GM12878 (cell line): ENCODE measurements around the gene ZP4. TPM values are rescaled to one million over a fixed set of nuclear protein-coding genes. Genes with fewer than 3 reads are reported as not detected.

Source experiments
- ATAC-seq: fragments of 200-7000 bp; cut with Tn5 transposase; 3 replicates; pipeline ENCODE4 v1.9.1; 2020; ENCODE audit warnings: mild to moderate bottlenecking, moderate library complexity
- BruUV-seq: library from RNA; stranded (reverse); fragments of 400-500 nt; replicated peaks from 2 replicates; lab custom pipeline; 2021; lab: Mats Ljungman, UMichigan
- CTCF ChIA-PET: fragments of 300-600 bp; sonication (Branson Sonifier 250); formaldehyde crosslinking; extraction: SDS; loops from one replicate; lab custom pipeline; 2021; ENCODE audit warnings: inconsistent platforms; lab: Yijun Ruan, JAX
- POLR2A ChIA-PET: fragments of 350-600 bp; formaldehyde crosslinking; extraction: SDS; loops from one replicate; lab custom pipeline; 2021; ENCODE audit warnings: inconsistent platforms; lab: Charles Lee
- RAD21 ChIA-PET: fragments of 300-600 bp; sonication (Branson Sonifier 250); formaldehyde crosslinking; loops from one replicate; lab custom pipeline; 2023; ENCODE audit warnings: antibody characterized with exemption; ENCODE audit not compliant: unreplicated experiment; lab: Charles Lee
- SMC1A ChIA-PET: fragments of 300-600 bp; sonication (Branson Sonifier 250); formaldehyde crosslinking; loops from one replicate; lab custom pipeline; 2023; ENCODE audit not compliant: unreplicated experiment, uncharacterized antibody; lab: Charles Lee
- DNase-seq: peaks from one replicate; pipeline ENCODE4 v3.0.0-alpha.2; 2011; ENCODE audit warnings: low read depth, low spot score
- FAIRE-seq: peaks from 3 replicates; lab custom pipeline; 2011; peaks lifted over from hg19 to GRCh38; lab: Jason Lieb, UNC
- H2AFZ ChIP-seq: 2 replicates; pipeline ENCODE4 v1.6.0; 2011; ENCODE audit warnings: low read depth, low read length, control low read depth; ENCODE audit not compliant: control insufficient read depth
- H3K27ac ChIP-seq: 2 replicates; pipeline ENCODE4 v1.5.1; 2011; ENCODE audit warnings: control low read depth; ENCODE audit not compliant: control insufficient read depth, insufficient read depth
- H3K27me3 ChIP-seq, 2 experiments: replicated peaks in 1 of 2; 2 replicates each; pipeline versions ENCODE4 v1.6.0 to v1.6.1; 2011; ENCODE audit warnings: low read length in 1 of 2; ENCODE audit not compliant: control insufficient read depth in 2 of 2, insufficient read depth in 2 of 2
- H3K36me3 ChIP-seq, 2 experiments: 2 replicates each; pipeline ENCODE4 v1.5.1; 2011; ENCODE audit warnings: low read length in 1 of 2; ENCODE audit not compliant: control insufficient read depth in 2 of 2, insufficient read depth in 2 of 2
- H3K4me1 ChIP-seq: 2 replicates; pipeline ENCODE4 v1.6.1; 2011; ENCODE audit warnings: mild to moderate bottlenecking, low read length, moderate library complexity, mixed read lengths; ENCODE audit not compliant: control insufficient read depth, insufficient read depth
- H3K4me2 ChIP-seq: 2 replicates; pipeline ENCODE4 v1.6.0; 2011; ENCODE audit warnings: control low read depth; ENCODE audit not compliant: control insufficient read depth, insufficient read depth
- H3K4me3 ChIP-seq: fragments of 200-600 bp; sonication (generic); 2 replicates; pipeline ENCODE4 v1.5.1; 2016
- H3K79me2 ChIP-seq: 2 replicates; pipeline ENCODE4 v1.6.0; 2011; ENCODE audit warnings: low read length; ENCODE audit not compliant: control insufficient read depth, insufficient read depth
- H3K9ac ChIP-seq: 2 replicates; pipeline ENCODE4 v1.8.0; 2011; ENCODE audit warnings: low read length, control low read depth, mixed read lengths; ENCODE audit not compliant: control insufficient read depth, insufficient read depth
- H3K9me3 ChIP-seq: replicated peaks from 3 replicates; pipeline ENCODE4 v1.5.1; 2011; ENCODE audit warnings: mild to moderate bottlenecking, low read length; ENCODE audit not compliant: control insufficient read depth, insufficient read depth
- H4K20me1 ChIP-seq: 2 replicates; pipeline ENCODE4 v1.6.0; 2011; ENCODE audit not compliant: control insufficient read depth, insufficient read depth
- BCL3 ChIP-seq: IDR thresholded peaks from 2 replicates; pipeline ENCODE4 v1.6.1; 2011; ENCODE audit warnings: borderline replicate concordance, low read depth, mild to moderate bottlenecking, moderate library complexity, low read length; ENCODE audit not compliant: insufficient read depth, poor library complexity, severe bottlenecking
- CHD4 ChIP-seq: fragments of 200-600 bp; sonication (generic); IDR thresholded peaks from 2 replicates; pipeline ENCODE4 v1.6.1; 2016; ENCODE audit warnings: mild to moderate bottlenecking
- FOS ChIP-seq: IDR thresholded peaks from 3 replicates; pipeline ENCODE4 v1.6.1; 2011; ENCODE audit warnings: borderline replicate concordance; ENCODE audit not compliant: insufficient read length; ENCODE audit errors: extremely low read depth
- HDGF ChIP-seq: fragments of 450-650 bp; IDR thresholded peaks from 2 replicates; pipeline ENCODE4 v1.6.1; 2016; ENCODE audit warnings: antibody characterized with exemption
- MYB ChIP-seq: fragments of 150-350 bp; IDR thresholded peaks from 2 replicates; pipeline ENCODE4 v1.6.1; 2014; ENCODE audit warnings: mild to moderate bottlenecking, low read depth, low read length, borderline replicate concordance
- NBN ChIP-seq: fragments of 450-650 bp; IDR thresholded peaks from 2 replicates; pipeline ENCODE4 v1.6.1; 2016
- NFIC ChIP-seq: IDR thresholded peaks from 2 replicates; pipeline ENCODE4 v1.6.1; 2012; ENCODE audit warnings: low read depth, mild to moderate bottlenecking, inconsistent platforms, low read length, moderate library complexity
- PML ChIP-seq: IDR thresholded peaks from 2 replicates; pipeline ENCODE4 v1.6.1; 2012; ENCODE audit warnings: low read length, inconsistent platforms
- USF2 ChIP-seq: IDR thresholded peaks from 2 replicates; pipeline ENCODE4 v1.6.1; 2011; ENCODE audit warnings: low read depth, low read length, improper control_type of control experiment, borderline replicate concordance
- ZNF622 ChIP-seq: fragments of 450-650 bp; IDR thresholded peaks from 2 replicates; pipeline ENCODE4 v1.6.1; 2017; ENCODE audit warnings: mild to moderate bottlenecking, inconsistent platforms
- in situ Hi-C: fragments of 300-500 bp; cut with MboI; formaldehyde crosslinking; loops from 9 replicates; pipeline ENCODE4 v1.14.3; 2018; ENCODE audit warnings: mixed read lengths
- intact Hi-C: fragments of 100-400 bp; cut with micrococcal nuclease; formaldehyde crosslinking; loops from one replicate; pipeline ENCODE4 v1.14.2; 2022; ENCODE audit not compliant: unreplicated experiment
- polyA plus RNA-seq, 11 experiments: library from polyadenylated mRNA; depleted of rRNA in 4 of 11; unstranded in 6 of 11; stranded (reverse) in 5 of 11; fragments of >200 nt; fragmentation: Nextera tagmentation in 4 of 11; fragmentation: Illumina TruSeq in 1 of 11; extraction: Ambion mirVana in 4 of 11; extraction: Trizol in 1 of 11; gene quantifications; 1 replicate in 1 of 11; 2 replicates in 10 of 11; pipeline versions ENCODE4 v1.2.1 to v1.2.3, GENCODE V29; 2011 to 2016; ENCODE audit warnings: inconsistent platforms in 2 of 11, missing spikeins in 2 of 11, low read depth in 1 of 11
- total RNA-seq, 4 experiments: library from RNA; depleted of rRNA in 3 of 4; stranded (reverse); fragments of >200 nt in 3 of 4; fragmentation: Illumina TruSeq in 1 of 4; extraction: Trizol in 1 of 4; gene quantifications; 2 replicates each; pipeline versions ENCODE4 v1.2.1 to v1.2.3, GENCODE V29; 2013 to 2021
- TF ChIP-seq, protein P1 (sequence below): IDR thresholded peaks from 2 replicates; pipeline ENCODE4 v1.6.1; 2011; ENCODE audit warnings: borderline replicate concordance, low read depth, mild to moderate bottlenecking, moderate library complexity, mixed read lengths, low read length; ENCODE audit not compliant: insufficient read depth; ENCODE audit errors: extremely low read length
- TF ChIP-seq, protein P2 (sequence below): fragments of 450-650 bp; IDR thresholded peaks from 2 replicates; pipeline ENCODE4 v1.6.1; 2014; ENCODE audit warnings: mild to moderate bottlenecking

Gene ZP4
- total and polyA plus RNA-seq, 10 of the 15 experiments (the other 5 are each of a cell fraction or from before 2014, with no cell fraction given): 0.23 TPM; not detected in 9

DNA sequence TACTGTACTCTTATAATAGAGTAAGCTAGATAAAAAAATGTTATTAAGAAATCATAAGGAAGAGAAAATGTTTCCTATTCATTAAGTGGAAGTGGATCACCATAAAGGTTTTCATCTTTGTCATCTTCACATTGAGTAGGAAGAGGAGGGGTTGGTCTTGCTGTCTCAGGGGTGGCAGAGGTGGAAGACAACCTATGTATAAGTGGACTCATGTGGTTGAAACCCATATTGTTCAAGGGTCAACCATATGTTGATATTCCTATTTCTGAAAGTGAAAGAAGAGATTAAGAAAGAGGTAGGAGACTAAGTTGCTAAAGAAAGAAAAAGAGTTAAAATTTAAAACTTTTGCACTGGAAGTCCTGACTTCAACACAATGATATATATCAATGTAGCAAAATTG, 4.9 kb upstream of the ZP4 start:
- Histone ChIP-seq H4K20me1 (no peaks in the 10 kb centered on the region), H3K79me2 (no peaks in the 10 kb centered on the region), H3K9ac (no peak overlapping the region), H3K36me3 (no peaks in the 10 kb centered on the region), H3K4me2 (no peak overlapping the region), H3K4me3 (no peak overlapping the region), H3K27ac (no peak overlapping the region), H3K4me1 (no peaks in the 10 kb centered on the region), H3K27me3 (no peaks in the 10 kb centered on the region; a peak in 1 of 4 replicates), H3K9me3 (no peaks in the 10 kb centered on the region), H2AFZ (no peak overlapping the region)
- intact Hi-C loops: no loop called here
- BruUV-seq: no TSS peak
- FAIRE-seq (no peak), ATAC-seq (peak; percentile 35; the same call in 1 of the 3 replicates), DNase-seq (no peak)
- CTCF ChIA-PET: no interaction called here
- SMC1A ChIA-PET: no interaction called here
- in situ Hi-C loops: no loop called here
- TF ChIP-seq FOS (no peak), CHD4 (no peak), MYB (no peak), NBN (no peak), PML (no peak), HDGF (no peak), USF2 (no peak), ZNF622 (no peak), BCL3 (no peak), NFIC (no peak)
- TF ChIP-seq, protein P1, sequence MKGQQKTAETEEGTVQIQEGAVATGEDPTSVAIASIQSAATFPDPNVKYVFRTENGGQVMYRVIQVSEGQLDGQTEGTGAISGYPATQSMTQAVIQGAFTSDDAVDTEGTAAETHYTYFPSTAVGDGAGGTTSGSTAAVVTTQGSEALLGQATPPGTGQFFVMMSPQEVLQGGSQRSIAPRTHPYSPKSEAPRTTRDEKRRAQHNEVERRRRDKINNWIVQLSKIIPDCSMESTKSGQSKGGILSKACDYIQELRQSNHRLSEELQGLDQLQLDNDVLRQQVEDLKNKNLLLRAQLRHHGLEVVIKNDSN: no peak
- TF ChIP-seq, protein P2, sequence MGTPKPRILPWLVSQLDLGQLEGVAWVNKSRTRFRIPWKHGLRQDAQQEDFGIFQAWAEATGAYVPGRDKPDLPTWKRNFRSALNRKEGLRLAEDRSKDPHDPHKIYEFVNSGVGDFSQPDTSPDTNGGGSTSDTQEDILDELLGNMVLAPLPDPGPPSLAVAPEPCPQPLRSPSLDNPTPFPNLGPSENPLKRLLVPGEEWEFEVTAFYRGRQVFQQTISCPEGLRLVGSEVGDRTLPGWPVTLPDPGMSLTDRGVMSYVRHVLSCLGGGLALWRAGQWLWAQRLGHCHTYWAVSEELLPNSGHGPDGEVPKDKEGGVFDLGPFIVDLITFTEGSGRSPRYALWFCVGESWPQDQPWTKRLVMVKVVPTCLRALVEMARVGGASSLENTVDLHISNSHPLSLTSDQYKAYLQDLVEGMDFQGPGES: no peak
- RAD21 ChIA-PET: no interaction called here
- POLR2A ChIA-PET: no interaction called here
